ENCODE results near the gene MRPS12. TPM values are rescaled to one million over a fixed set of nuclear protein-coding genes. Genes with fewer than 3 reads are reported as not detected.

The MRPS12 gene
- total and polyA plus RNA-seq, 2 of the 13 experiments (the other 11 are each of a cell fraction or from before 2014, with no cell fraction given), result 27.5 to 54.8 TPM

- TF ChIP-seq MLXIP (CRISPR knock-in tag; IDR thresholded peaks at IDR 0.05; ENCODE audit: borderline replicate concordance), result 0 out of 2 replicates have a peak, but pooled peaks have one; percentile 48
- no peak for TF ChIP-seq ATRX (CRISPR knock-in tag; IDR thresholded peaks at IDR 0.05; ENCODE audit: borderline replicate concordance)
- peak; percentile 40; the same call in 1 of the 2 replicates for TF ChIP-seq ZNF547 (CRISPR knock-in tag; IDR thresholded peaks at IDR 0.05)
- no peak for TF ChIP-seq YEATS4 (CRISPR knock-in tag; IDR thresholded peaks at IDR 0.05; ENCODE audit: borderline replicate concordance)
- TF ChIP-seq, protein P1, sequence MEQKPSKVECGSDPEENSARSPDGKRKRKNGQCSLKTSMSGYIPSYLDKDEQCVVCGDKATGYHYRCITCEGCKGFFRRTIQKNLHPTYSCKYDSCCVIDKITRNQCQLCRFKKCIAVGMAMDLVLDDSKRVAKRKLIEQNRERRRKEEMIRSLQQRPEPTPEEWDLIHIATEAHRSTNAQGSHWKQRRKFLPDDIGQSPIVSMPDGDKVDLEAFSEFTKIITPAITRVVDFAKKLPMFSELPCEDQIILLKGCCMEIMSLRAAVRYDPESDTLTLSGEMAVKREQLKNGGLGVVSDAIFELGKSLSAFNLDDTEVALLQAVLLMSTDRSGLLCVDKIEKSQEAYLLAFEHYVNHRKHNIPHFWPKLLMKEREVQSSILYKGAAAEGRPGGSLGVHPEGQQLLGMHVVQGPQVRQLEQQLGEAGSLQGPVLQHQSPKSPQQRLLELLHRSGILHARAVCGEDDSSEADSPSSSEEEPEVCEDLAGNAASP (CRISPR knock-in tag; IDR thresholded peaks at IDR 0.05; ENCODE audit: borderline replicate concordance), result 0 out of 2 replicates have a peak, but pooled peaks have one; percentile 10
- peak; percentile 30 for TF ChIP-seq MAZ (IDR thresholded peaks at IDR 0.05; ENCODE audit: borderline replicate concordance, low read depth, low read length)
- TF ChIP-seq MAZ (CRISPR knock-in tag; IDR thresholded peaks at IDR 0.05; ENCODE audit: low read depth), result no peak
- 0 out of 2 replicates have a peak, but pooled peaks have one; percentile 18 for TF ChIP-seq ZIK1 (CRISPR knock-in tag; IDR thresholded peaks at IDR 0.05; ENCODE audit: borderline replicate concordance, low read depth)
- TF ChIP-seq ZNF737 (CRISPR knock-in tag; IDR thresholded peaks at IDR 0.05; ENCODE audit: borderline replicate concordance), result 0 out of 2 replicates have a peak, but pooled peaks have one; percentile 58
- TF ChIP-seq ZNF598 (CRISPR knock-in tag; IDR thresholded peaks at IDR 0.05; ENCODE audit: borderline replicate concordance), result peak; percentile 71; the same call in 1 of the 2 replicates
- TF ChIP-seq ZNF580 (CRISPR knock-in tag; IDR thresholded peaks at IDR 0.05; ENCODE audit: borderline replicate concordance, low read depth), result no peak
- no peak for TF ChIP-seq FLYWCH1 (CRISPR knock-in tag; IDR thresholded peaks at IDR 0.05)
- TF ChIP-seq DZIP1 (CRISPR knock-in tag; IDR thresholded peaks at IDR 0.05), result no peak
- peak; percentile 88 for TF ChIP-seq ZFP91 (CRISPR knock-in tag; IDR thresholded peaks at IDR 0.05; ENCODE audit: borderline replicate concordance)
- peak; percentile 95 for TF ChIP-seq ZMAT3 (CRISPR knock-in tag; conservative IDR thresholded peaks at IDR 0.05)
- peak; percentile 83 for TF ChIP-seq RBFOX2 (IDR thresholded peaks at IDR 0.05; ENCODE audit: low read depth, low read length)
- TF ChIP-seq, protein P2, sequence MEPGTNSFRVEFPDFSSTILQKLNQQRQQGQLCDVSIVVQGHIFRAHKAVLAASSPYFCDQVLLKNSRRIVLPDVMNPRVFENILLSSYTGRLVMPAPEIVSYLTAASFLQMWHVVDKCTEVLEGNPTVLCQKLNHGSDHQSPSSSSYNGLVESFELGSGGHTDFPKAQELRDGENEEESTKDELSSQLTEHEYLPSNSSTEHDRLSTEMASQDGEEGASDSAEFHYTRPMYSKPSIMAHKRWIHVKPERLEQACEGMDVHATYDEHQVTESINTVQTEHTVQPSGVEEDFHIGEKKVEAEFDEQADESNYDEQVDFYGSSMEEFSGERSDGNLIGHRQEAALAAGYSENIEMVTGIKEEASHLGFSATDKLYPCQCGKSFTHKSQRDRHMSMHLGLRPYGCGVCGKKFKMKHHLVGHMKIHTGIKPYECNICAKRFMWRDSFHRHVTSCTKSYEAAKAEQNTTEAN (CRISPR knock-in tag; conservative IDR thresholded peaks at IDR 0.05), result no peak
- no peak for TF ChIP-seq ZNF343 (CRISPR knock-in tag; IDR thresholded peaks at IDR 0.05)
Observed at GRCh38 chr19:38975214-38975860, 44.6 kb downstream of the MRPS12 start, which contains the start of gene FBXO17 (continued).
